Activated CD8-positive, alpha-beta memory T cell treated with anti-CD3 and anti-CD28 coated beads for 1 hour (primary cell): Measurements from ENCODE around the gene EIF2S3B.
"Not testable (repeated sequence)": the region's sequence is repeated elsewhere in the genome, so short reads cannot be mapped to it uniquely, and the experiment has no call there.

ENCODE experiments used
- DNase-seq, 2 donors: peaks; one replicate each; pipeline ENCODE4 v3.0.0-alpha.2; 2020; ENCODE audit warnings: low read depth in 1 of 2; ENCODE audit errors: extremely low read depth in 1 of 2

EIF2S3B gene

DNA sequence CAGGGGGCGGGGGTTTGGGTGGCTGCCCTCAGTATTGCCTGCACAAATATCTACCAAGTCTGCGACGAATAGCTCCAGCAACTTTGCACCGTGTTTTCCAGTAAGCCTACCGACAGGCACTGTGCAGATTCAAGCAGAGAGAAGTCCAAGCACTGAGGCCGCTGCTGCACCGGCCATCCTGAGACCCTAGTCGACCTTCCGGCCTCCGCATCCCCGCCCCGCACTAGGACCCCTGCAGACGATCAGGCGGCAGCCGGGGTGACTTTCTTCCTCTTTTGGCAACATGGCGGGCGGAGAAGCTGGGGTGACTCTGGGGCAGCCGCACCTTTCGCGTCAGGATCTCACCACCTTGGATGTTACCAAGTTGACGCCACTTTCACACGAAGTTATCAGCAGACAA, at the start of gene EIF2S3B:
TSS of gene EIF2S3B (plus strand) at position 271 of the 400 bp plus-strand sequence. CDS start at position 284, 13 bp downstream.
- DNase-seq = no peak

- no peak for DNase-seq
These were observed 48.8 kb upstream of the EIF2S3B start for GRCh38 chr12:10456856-10457255.

DNA sequence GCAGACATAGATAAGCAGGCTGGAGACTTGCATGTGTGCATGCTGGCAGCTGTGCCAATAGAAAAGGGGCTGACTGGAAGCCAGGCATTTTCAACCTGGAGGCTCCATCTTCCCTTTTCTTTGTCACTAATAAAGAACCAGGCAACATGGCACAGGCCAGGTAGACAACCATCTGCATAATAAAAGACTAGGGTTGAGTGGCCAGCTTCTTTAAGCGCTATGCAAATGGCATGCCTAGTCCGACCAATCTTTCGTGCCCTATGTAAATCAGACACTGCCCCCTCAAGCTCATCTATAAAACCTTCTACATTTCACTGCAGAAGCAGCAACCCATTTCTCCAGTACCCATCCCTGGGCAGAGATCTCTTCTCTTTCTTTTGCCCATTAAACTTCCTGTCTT, 47.9 kb upstream of the EIF2S3B start:
- DNase-seq = no peak

DNA sequence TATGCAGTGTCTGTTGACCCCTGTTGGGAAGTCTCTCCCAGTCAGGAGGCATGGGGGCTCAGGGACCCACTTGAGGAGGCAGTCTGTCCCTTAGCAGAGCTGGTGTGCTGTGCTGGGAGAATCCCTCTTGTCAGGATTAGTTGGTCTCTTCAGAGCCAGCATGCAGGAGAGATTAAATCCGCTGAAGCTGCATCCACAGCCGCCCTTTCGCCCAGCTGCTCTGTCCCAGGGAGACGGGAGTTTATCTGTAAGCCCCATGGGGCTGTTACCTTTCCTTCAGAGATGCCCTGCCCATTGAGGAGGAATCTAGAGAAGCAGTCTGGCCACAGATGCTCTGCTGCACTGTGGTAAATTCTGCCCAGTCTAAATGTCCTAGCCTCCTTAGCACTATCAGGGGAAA, 39.4 kb upstream of the EIF2S3B start:
- no peak for DNase-seq

- no peak for DNase-seq
These were observed 36.0 kb upstream of the EIF2S3B start for GRCh38 chr12:10469701-10470100.

GRCh38 chr12:10472808-10473207, 32.9 kb upstream of the EIF2S3B start:
- DNase-seq = not testable (repeated sequence)

DNA sequence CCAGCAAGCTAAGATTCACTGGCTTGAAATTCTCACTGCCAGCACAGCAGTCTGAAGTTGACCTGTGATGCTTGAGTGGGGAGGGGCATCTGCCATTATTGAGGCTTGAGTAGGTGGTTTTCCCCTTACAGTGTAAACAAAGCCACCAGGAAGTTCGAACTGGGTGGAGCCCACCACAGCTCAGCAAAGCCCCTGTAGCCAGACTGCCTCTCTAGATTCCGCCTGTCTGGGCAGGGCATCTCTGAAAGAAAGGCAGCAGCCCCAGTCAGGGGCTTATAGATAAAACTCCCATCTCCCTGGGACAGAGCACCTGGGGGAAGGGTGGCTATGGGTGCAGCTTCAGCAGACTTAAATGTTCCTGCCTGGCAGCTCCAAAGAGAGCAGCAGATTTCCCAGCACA, 23.8 kb upstream of the EIF2S3B start:
- DNase-seq = not testable (repeated sequence)

- not testable (repeated sequence) for DNase-seq
These were observed 18.4 kb upstream of the EIF2S3B start for GRCh38 chr12:10487328-10487727.

DNA sequence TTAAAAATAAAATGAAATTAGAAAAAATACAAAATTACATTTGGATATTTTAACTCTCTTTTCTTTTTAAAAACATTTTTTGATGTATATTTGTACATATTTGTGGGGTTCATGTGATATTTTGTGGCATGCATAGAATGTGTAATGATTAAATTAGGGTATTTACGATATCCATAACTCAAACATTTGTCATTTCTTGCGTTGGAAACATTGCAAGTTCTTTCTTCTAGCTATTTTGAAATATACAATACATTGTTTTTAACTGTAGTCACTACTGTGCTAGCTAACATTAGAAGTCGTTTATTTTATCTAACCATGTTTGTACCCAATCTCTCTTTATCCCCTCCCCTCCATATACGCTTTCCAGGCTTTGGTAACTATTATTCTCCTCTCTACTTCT, 13.9 kb upstream of the EIF2S3B start:
- DNase-seq = no peak

GRCh38 chr12:10497602-10498001, 8.1 kb upstream of the EIF2S3B start:
- DNase-seq = peak; percentile 38 to 61

- no peak for DNase-seq
These were observed 7.6 kb upstream of the EIF2S3B start for GRCh38 chr12:10498042-10498441.

DNA sequence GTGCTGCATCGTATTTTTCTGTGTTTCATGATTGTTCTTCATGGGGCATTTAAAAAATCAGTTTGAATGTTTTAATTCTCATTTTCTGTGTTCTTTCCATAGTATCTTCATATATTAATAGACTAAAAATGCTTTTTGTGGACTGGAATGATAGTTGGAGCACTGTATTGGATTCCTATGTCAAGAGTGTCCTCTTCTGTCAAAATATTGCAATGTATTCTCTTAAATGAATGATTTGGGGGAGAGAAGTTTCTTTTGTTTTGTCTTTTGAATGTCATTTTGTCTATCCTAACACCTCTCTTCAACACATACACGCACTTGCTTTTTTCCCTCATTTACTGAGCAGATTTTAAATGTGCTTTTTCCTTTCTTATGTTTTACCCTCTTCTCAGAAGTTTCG, 4.7 kb upstream of the EIF2S3B start:
- no peak for DNase-seq

- no peak for DNase-seq
These were observed 2.2 kb upstream of the EIF2S3B start for GRCh38 chr12:10503460-10503859.

DNA sequence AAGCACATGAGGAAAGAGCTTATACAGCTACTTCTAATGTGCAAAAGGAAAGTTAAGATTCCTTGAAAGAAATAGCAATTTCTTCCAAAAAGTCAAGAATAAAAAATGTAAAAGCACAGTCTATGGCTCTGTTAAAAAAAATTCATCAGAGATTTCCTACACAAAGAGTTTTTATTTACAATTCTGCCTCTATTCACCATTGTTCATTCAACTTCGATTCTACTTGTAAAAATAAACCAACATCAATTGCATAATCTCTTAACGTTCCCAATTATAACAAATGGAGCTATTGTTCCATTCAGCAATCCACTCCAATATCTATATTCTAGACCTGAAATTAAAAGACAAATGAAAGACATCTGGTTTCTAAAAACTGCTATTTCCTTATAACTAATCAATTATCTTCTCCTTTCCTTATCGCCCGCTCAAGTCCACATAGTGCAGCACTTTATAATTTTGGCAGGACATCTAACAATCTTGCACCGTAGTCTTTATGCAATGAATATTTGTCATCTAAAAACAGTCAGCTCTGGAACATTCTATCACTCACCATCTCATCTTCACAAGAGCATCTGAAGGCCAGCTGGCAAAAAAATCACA, 6.2 kb downstream of the EIF2S3B start:
- DNase-seq = no peak

GRCh38 chr12:10512798-10513197, 7.1 kb downstream of the EIF2S3B start:
- DNase-seq = no peak

- DNase-seq = no peak
These were observed 15.9 kb downstream of the EIF2S3B start for GRCh38 chr12:10521555-10521954.

GRCh38 chr12:10528174-10528953, 22.7 kb downstream of the EIF2S3B start:
- no peak for DNase-seq

GRCh38 chr12:10529603-10530002, 23.9 kb downstream of the EIF2S3B start:
- no peak for DNase-seq

DNA sequence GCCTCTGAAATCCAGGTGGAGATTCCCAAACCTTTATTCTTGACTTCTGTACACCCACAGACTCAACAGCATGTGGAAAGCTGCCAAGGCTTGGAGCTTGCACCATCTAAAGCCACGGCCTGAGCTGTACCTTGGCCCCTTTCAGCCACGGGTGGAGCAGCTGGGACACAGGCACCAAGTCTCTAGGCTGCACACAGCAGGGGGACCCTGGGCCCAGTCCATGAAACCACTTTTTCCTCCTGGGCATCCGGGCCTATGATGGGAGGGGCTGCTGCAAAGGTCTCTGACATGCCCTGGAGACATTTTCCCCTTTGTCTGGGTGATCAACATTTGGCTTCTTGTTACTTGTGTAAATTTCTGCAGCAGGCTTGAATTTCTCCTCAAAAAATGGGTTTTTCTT, 32.0 kb downstream of the EIF2S3B start:
- no peak for DNase-seq

DNA sequence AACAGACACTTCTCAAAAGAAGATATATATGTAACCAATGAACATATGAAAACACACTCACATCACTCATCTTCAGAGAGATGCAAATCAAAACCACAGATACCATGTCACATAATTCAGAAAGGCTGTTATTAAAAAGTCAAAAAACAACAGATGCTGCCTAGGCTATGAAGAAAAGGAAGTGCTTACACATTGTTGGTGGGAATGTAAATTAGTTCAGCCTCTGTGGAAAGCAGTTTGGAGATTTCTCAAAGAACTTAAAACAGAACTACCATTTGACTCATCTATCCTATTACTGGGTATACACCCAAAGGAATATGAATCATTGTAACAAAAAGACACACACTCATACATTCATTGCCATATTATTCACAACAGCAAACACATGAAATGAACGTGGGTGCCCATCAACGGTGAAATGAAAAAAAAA, 35.1 kb downstream of the EIF2S3B start:
- DNase-seq = no peak

- DNase-seq = no peak
These were observed 37.8 kb downstream of the EIF2S3B start for GRCh38 chr12:10543499-10543898.

GRCh38 chr12:10551375-10551774, 45.7 kb downstream of the EIF2S3B start:
- no peak for DNase-seq
